Germinal center (tissue), 1 donor: ENCODE results near the gene CHST11.
A peak's percentile ranks its signal among the peaks of the same experiment; 100 is the strongest.

Experiments used
- DNase-seq: peaks from one replicate; pipeline ENCODE4 v3.0.0; 2012; ENCODE audit warnings: mixed read lengths, low spot score

Gene CHST11

DNA sequence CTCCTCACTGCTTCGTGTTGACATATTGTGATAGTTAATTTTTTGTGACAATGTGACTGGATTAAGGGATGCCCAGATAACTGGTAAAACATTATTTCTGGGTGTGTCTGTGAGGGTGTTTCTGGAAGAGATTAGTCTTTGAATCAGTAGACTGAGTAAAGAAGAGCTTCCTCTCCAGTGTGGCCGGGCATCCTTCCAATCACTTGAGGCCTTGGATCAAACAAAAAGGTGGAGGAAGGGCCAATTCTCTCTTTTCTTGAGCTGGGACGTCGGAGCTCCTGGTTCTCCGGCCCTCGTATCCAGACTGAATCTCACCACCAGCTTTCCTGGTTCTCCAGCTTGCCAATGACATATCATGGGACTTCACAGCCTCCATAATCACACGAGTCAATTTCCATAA is 240.4 kb downstream of the CHST11 start:
- no peak for DNase-seq

- no peak for DNase-seq
These were observed 242.1 kb downstream of the CHST11 start for GRCh38 chr12:104698871-104699270.

- peak; percentile 29 for DNase-seq
These were observed 242.9 kb downstream of the CHST11 start for GRCh38 chr12:104699489-104700190.

DNA sequence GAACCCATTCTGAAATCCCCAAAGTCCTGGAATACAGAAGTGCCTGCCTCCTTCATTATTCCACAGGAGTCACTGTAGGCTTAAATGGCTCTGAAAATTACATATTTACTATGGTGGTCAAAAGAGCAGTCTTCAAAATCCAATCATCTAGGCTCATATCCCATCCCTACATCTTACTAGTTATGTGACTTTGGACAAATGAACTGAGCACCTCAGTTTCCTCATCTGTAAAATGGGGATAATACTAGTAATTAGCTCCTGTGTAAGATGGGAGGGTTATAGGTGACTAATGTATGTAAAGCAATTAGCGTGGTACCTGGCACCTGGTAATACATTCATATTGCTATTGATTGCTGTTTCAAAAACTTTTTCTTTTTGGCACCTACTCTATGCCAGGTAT is 243.6 kb downstream of the CHST11 start:
- no peak for DNase-seq

DNA sequence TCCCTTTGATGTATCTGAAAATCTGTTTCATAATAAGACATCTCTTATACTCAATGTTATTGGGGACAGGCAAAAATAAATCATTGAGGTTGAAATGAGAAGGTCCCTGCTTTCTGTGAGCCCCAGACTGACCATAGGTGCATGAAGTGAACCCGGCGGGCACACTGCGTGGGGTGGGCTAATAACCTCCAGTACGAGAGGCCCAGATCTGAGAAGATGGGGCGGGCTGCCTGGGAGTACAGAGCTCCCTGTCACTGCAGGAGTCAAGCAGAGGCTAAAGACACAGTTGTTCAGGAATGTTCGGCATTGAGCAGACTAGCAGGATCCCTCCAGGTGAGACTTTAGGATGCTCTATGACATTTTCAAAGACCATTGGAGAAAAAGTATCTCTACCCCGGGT is 244.6 kb downstream of the CHST11 start:
- no peak for DNase-seq

GRCh38 chr12:104701756-104702155 is 245.0 kb downstream of the CHST11 start:
- no peak for DNase-seq

DNA sequence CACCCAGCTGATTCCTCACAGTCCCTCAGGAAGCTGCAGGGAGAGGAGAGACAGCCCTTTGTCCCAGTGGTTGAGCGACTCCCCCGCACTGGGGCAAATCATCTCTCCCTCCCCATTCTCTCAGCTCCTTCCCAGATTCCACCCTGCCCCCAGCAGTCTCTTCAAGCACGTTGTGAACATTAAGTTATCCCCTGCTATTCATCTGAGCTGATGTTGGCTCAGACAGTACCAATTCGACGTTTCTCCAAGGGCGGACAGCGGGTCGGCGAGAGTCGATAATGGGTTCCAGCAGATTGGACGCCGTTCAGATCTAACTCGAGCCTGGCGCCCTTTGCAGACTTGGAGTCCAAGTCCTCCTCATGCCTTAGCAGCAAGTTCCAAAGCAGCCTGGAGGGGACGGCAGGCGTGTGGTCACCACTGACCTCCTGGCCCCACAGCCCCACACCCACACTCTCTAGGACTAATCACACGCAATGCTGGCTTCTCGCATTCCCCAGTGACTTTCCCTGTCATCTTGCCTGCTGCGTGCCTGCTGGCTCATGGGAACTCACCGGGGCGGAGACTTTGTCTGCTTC is 245.9 kb downstream of the CHST11 start:
- no peak for DNase-seq

GRCh38 chr12:104703372-104703771 is 246.6 kb downstream of the CHST11 start:
- DNase-seq: no peak

DNA sequence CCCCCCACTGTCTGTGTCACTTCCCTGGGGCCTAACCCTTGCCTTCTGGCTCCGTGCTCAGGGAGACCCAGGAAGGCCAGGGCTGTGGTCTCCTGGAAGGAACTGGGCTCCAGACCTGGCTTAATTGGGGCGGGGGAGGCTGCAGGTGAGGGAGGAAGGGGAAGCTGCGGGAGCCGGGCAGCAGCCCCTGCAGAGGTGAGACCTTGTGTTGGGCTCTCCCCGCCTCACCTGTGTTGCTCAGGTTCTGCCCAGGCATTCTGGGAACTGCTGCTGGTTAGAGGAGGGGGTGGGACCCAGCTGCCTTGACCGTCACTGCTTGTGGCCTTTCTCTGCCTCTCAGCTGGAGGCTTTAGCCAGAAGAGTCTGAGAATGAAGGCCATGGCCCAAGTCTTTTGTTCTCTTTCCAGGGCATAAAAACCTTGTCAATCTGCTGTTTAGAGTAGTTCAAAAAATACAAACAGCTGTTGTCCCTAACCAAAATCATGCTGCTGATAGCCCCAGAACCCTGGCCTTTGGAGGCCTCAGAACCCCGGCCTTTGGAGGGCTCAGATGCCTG is 247.6 kb downstream of the CHST11 start:
- DNase-seq: no peak

DNA sequence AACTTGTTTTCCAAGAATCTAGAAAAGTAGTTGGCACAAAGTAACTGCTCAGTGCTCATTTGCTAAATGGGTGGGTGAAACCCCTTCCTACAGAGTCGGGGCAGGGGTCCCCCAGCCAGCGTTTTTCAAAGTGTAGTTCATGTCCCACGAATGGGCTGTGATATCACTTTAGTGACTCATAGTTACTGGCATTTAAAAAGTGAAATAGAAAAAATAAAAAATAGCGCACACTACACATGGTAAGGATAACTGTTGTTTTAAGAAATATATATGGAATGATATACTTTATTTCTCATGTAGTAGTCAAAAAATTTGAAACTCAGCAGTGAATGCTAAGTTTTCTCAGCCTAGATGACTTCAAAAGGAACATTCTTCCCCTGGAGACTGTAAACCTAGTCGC is 250.4 kb downstream of the CHST11 start:
- DNase-seq: no peak

GRCh38 chr12:104707794-104708558 is 251.2 kb downstream of the CHST11 start:
- DNase-seq: no peak

DNA sequence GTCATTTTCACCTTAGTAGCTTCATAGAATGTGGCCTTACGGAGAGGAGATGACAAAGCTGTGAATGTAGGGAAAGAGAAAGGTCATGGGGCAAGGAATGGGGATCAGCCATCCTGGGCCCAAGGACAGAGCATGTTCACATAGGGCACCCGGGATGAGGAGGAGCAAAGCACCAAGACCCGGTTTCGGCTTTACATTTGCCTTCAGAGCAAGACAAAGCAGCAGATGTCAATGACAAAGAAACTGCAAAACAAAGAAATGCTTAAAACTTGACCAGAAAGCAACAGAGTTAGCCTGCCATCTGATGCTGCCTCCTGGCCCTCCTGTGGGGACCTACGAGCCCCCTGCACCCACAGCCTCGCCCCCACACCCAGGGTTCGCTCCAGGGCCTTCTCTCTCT is 252.1 kb downstream of the CHST11 start:
- DNase-seq: no peak

GRCh38 chr12:104709692-104710435 is 253.1 kb downstream of the CHST11 start:
- DNase-seq: no peak

DNA sequence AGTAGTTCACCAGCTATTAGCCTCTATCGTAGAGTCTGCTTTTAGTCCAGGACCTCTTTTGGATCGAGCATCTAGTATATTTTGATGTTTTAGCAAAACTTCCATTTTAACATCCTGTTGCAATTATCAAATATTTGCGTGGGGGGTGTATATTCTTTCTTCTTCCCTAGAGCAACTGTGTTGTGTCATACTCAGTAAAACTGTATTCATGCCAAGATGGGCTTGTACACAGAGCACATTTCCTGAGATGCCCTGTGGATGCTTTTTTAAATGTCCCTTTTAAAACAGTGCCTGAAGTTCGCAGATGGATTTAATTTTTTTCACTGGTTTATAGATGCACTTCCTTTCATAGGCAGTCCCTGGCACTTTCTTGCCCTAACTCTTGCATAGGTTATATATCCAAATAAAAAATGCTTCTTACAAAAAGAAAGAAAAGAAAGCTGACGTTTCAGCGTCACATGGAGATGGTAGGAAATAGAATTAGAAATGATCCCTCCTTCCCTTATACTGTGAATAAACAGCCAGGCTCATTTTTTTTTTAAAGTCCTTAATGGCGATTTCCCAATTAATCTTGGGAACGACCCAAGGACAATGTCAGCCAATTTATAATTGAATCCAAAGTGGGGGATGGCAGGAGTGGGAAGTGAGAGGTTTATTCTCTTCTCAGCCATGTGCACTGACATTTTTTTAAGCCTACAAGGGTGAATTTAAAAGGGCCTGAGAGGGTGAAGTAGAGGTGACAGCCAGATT is 254.4 kb downstream of the CHST11 start:
- no peak for DNase-seq

GRCh38 chr12:104712477-104712876 is 255.7 kb downstream of the CHST11 start:
- no peak for DNase-seq

GRCh38 chr12:104712968-104713367 is 256.2 kb downstream of the CHST11 start:
- no peak for DNase-seq

GRCh38 chr12:104713444-104713843 is 256.7 kb downstream of the CHST11 start:
- no peak for DNase-seq

GRCh38 chr12:104714369-104714768 is 257.6 kb downstream of the CHST11 start:
- no peak for DNase-seq

DNA sequence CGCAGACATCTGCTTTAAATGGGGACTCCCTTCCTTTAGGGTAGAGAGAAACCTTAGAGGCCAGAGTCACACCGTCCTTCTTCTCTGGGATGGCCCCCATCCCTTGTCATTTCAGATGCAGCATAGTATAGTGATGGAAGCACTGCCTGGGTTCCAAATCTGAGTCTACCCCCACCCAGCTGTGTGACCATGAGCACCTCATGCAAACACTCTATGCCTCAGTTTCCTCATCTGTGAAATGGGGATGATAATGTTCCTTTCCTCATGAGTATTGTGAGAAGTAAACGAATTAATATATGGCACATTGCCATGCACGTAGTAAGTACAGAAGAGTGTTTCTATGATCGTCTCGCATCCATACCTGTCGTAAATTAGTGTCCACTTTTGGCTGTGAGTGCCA is 259.4 kb downstream of the CHST11 start:
- no peak for DNase-seq

DNA sequence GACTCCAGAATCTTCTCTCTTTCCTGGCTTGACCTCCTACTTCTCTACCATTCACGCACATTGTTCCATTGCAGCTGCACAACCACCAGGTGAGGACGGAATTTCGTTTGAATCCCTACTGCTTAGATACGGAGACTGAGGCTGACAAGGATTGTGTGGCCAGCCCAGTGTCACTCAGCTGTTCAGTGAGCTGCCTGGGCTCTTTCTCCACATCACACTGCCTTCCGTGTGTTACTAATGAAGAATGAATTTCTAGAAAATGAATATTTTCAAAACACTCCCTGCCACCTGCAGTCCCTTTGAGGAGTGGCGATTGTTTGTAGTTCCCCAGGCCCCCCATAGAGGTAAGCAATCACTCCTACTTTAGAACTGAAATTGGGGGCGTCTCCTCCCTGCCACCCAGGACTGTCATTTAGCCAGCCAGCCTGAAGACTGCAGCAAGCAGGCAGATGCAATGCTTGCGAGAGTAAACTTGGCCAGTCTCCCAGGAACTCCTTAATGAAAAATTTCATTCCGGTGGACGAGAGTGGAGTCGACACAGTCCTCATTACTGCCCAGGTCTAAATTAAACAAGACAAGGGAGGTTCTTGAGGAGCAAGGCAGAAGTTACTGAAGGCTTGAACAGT is 261.7 kb downstream of the CHST11 start:
- DNase-seq: no peak

GRCh38 chr12:104719700-104720338 is 263.1 kb downstream of the CHST11 start:
- no peak for DNase-seq
